ENCODE measurements around the gene ATP2B2.

GRCh38 chr3:10345911-10346310 lies 159.5 kb downstream of the ATP2B2 start:
- no peak for TF ChIP-seq ZFP3 (CRISPR knock-in tag; IDR thresholded peaks at IDR 0.05)
- TF ChIP-seq TSHZ2 (CRISPR knock-in tag; IDR thresholded peaks at IDR 0.05), result no peak
- TF ChIP-seq CSRNP3 (CRISPR knock-in tag; IDR thresholded peaks at IDR 0.05), result no peak
- no peak for TF ChIP-seq GLIS3 (CRISPR knock-in tag; IDR thresholded peaks at IDR 0.05)
- TF ChIP-seq ZFP30 (CRISPR knock-in tag; IDR thresholded peaks at IDR 0.05), result no peak

Data from SK-N-SH treated with all-trans-retinoic acid at 6 μM for 48 hours (cell line).